HPDE6-E6E7 (cell line): ENCODE data around the gene PACRG.

ENCODE experiments used
- DNase-seq: peaks from one replicate; pipeline ENCODE4 v3.0.0; 2011; ENCODE audit warnings: missing footprints; ENCODE audit errors: extremely low spot score

The PACRG gene

DNA sequence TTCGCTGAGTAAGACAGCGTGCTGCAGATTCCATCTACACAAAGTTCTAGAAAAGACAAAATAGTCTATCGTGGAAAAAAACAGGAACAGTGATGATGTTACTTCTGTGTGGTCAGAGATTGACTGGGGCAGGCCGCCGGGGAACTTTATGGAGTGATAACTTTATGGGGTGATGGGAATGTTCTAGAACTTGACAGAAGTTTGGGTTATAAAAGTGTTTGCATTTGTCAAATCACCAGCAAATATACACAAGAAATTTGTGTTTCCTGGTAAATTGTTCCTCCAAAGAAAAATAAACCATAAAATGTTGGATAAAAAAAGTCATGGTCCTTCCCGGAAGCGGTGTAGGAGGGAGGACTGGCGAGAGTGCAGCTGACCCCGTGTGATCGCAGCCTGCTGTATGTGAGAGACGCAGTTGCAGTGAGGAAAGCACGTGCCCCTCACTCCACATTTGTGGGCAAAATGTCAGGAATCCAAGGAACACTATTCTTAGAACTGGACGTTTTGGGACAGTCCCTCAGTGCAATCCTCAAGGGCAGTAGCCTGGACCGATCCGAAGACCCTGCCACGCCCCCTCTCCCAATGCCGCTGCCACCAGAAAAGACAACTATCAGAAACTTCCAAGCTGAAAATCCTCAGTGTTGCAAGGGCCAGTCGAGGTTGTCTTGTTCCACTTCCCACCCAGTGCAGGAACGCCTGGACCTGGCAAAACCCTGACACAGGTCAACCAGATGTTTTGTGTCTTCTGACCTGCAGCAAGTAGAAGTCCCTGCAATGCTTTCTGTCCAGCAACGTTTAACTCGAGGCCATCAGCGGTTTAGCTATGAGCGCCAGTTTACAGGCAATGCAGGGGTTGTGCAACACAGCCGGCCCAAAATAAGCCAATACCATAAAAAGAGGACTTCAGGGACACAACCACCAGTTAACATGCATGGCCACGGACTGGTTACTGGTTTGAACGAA, 606.2 kb downstream of the PACRG start:
- DNase-seq = no peak

DNA sequence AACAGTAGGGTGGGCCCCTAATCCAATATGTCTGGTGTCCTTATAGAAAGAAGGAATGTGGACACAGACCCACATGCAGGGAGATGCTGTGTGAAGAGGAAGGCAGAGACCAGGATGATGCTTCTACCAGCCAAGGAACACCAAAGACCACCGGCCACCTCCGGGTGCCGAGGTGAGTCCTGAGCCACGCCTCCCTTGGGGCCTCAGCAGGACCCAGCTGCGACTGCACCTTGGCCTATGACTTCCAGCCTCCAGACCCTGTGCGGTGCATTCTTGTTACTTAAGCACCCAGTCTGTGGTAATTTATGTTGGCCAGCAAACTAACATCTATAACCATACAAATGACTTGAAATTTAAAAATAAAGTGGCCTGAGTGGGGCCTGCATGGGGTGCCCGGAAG, 607.3 kb downstream of the PACRG start:
- DNase-seq = no peak

DNA sequence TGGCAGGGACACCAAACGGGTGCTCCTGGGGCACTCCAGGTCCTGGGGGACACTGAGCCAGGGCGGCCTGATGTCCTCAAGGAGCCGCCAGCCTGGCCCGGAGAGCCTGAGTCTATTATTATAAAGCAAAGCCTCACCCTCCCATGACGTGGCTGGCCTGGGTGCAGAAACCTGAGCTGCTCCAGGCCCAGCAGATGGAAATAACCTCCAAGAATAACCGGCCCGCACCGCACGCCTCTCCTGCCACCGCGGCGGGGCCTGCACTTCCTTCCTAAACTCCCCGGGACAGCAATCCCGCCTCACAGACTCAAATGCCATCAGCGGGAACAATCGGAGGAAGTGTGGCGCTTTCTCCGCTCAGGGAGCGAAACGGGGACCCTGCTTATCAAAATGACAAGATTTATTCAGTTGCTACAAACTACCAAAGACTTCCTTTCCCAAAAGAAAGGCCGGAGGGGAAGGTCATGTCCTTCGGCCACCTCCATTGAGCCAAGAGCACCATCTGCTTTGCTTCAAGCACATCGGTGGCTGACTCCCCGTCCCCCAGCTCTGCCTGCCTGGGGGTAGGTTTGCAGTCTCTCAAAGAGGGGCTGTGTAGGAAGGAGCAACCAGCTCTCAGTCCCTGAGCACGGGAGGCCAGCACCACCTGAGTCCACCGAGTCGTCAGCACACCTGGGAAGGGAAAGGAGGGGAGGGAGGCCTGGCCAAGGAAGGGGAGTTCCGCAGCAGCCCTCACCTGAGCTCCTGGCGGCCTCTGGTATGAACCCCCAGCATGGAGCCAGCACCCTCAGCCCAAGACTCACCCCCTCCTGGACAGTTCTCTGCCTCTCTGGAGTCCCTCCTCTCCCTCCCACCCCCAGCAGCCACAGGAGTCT, 608.1 kb downstream of the PACRG start:
- no peak for DNase-seq

DNA sequence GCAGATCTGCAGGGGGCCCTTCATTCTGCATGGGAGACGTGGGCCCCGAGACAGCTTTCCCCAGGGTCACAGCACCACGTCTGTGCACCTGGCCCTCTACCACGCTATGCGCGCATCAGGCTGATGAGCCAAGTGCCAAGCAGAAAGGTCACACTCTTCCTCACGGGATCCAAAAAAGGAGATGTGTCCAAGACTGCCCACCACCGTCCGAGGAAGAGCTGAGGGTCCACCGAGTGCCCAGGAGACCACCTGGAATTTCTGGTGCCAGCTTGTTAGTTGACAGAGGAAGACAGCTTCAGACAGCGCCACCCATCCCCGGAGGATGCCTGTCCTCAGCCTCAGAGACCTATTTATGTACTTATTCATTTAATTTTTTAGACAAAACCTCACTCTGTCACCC, 609.2 kb downstream of the PACRG start:
- DNase-seq = no peak

DNA sequence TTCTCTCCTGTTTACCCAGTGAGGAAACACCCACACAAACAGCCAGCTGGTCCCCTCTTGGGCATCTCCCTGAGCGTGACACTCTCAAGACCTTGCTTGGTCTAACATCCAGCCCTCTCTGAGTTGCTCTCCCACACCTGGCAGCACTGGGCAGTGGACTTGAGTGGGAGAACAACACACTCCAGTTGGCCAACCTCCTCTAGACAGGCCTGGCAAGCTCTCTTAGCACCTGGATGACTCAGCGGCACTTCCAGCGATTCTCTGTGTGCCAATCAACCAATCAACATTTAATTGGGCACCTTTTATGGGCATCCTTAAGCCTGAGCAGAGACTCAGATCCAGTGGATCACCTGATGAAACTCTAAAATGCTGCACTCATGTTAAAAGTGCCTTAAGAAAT, 610.2 kb downstream of the PACRG start:
- DNase-seq = no peak

DNA sequence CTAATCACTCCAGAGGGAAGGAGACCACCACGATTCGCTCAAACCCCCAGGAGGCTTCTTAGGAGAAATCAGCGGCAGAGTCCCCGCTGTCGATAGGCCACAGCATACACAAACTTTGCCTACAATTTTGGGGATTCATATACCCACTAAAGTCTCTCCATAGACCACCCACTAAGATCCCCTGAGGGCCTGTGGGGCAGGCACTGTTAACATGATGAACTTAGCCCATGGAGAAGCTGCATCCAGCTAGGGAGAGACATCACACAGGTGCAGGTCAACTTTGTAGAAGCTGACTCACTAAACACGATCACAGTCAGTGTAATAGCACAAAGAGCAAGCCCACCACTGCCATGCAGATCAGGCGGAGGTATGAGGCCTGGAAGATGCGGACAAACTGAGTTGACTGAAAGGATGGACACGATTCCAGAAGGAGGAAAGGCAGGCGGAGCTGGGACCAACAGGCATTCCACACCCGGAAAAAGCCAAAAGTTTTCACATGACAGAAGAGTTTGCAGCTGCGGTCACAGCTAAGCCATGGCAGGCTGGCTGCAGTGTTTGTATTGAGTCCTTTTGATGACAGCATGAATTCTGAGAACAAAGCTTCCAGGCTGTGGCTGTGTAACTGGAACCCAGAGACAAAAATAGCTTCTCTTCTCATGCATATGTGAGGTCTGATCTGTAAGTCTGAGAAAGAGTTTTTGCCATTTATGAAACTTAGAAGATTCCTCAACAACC, 611.1 kb downstream of the PACRG start:
- DNase-seq = no peak

DNA sequence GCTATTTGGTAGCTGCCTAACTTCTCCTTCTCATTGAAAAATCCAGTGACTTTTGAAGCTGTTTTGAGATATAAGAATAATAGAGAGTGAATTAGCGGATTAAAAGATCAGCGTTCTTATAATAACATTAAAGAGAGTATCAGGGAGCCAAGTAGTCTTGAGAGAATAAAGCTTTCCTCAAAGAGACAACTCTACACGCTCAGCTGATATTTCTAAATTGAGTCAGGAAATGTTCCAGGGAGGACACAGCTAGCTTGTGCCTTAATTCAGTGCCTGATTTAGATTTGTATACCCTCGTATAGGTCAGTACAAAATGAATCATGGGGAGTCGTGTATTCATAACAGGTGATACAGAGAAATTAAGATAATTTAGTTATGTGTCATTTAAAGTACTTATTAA, 611.7 kb downstream of the PACRG start:
- no peak for DNase-seq

DNA sequence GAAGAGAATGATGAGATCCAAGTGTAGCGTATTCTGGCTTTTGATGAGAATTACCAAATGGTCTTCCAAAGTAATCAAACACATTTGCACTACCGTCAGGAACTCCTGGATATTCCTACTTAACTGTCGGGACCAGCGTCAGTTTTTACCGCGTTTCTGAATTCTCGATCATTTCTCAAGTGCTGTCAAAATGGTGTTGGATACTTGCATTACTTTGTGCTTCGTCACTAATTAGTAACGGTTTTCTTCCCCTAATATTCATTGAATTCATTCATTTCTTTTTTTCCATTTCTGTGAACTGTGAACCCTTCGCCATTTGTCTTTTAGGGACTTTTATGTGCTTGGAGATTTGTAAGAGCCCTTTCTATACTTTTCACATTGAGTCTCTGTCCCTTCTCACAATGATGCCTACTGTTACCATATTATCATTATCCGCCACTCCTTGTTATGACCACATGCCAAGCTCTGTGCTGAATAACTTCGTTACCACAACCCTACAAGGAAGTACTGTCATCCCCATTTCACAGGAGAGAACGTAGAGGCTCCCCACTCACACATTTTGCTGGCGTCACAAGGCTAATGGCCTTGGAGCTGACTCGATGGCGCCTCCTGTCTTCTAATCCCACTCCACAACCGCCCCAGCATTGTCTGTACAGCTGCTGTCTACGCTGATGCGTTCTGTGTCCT, 612.6 kb downstream of the PACRG start:
- no peak for DNase-seq

DNA sequence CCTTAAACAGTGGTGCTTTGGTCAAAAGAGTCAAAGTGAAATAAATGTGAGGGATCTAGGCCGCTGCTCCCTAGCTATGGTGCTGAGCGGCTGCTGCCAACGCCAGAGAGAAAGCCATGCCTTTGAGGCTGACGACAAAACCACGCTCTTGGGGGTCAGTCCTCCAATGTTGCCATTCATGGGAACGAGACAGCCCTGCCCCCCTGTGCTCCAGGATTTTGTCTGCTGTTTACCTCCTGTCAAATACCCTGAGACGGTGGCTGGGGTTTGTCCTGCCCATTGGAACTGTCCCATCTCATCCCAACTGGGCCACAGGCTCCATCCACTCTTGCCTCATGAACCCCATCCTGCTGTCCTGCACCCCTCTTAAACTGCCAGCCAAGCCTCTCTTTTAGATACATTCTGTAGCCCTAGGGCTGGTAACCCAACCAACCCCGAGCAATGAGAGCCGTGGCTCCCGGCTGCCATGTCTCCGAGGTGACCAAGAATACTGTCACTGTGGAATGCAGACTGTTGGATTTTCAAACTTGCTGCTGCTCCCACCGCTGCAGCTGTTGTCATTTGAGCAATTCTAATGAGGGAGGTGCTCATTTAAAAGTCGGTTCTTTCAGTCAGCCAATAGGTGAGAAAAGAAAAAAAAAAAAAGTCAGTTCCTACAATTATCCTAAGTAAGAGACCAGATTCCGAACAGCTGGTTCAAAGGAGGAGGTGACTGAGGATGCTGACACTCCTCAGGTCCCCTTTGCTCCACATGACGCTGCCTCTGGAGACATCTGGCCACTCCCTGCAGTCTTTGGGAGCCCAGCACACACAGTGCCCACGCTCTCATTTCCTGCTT, 613.7 kb downstream of the PACRG start:
- DNase-seq = no peak

DNA sequence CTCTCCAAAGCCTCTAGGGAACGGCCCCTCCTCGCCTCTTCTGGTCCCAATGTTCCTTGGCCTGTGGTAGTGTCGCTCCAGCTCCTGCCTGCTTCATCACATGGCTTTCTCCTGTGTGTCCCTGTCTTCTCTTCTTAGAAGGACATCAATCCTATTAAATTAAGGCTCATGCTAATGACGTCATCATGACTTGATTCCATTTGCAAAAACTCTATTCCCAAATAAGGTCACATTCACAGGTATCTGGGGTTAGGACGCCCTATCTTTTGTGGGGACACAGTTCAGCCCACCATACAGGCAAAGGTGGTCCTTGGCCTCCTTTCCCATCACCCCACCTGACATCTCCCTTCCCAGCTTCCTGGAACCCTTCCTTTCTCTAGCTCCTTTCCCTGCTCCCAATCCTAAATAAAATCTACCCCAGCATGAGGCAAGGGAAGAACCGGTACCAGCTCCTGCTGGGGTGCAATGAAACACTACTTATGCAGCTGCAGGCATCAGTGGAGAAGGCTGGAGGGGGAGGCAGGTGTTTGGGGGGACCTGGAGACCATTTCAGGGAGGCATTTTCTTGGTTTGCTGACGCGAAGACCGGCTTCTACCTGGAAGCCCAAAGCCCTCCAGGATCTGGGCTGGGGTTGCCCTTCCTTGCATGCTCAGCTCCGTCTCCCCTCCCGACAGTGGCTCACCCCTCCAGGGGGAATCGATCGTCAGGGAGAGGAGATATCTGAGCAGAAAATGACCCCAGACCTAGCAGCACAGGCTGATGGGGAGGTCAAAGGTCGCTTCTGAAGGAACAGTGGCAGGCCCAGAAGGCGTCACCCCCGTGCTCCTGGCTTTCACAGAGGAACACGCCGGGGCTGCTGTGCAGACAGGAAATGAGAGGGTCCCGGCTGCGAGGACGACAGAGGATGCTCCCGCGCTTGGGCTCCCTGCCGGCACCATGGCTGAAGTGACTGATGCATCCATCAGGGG, 615.1 kb downstream of the PACRG start:
- no peak for DNase-seq

DNA sequence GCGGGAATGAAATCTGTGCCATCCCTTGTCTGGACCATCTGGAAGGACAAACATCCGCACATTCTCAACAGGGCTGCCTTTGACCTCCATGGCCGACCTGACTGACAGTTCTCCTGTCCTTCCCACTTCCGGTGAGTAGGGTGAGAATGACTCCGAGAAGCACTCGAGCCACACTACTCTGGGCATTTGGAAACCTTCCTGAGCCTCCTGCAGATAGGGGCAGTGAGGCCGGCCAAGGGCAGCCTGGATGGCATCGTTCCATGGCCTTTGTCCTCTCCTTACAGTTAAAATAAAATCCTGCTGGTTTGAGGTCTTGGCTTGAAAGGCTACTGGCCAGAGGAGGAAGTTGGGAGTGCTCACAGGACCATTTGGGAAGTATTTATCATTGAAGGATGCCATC, 615.8 kb downstream of the PACRG start:
- no peak for DNase-seq

DNA sequence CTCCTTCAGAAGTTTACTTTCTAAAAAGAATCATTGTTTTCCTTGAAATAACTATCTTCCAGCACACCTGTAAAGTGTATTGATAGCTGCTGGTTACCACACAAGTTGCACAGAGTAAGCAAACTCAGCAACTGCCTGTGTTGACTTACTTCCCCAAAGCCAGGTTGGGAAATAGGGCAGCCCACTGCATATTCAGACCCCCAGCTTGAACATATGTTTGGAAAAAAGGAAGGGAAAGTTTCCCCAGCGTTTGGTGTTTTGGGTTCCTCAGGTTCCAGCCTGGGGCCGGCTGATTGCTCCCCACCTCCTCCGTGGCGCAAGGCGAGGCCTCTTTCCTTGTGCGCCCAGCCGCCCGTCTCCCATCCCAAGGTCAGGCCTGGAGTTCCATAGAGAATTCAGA, 616.6 kb downstream of the PACRG start:
- DNase-seq = no peak

DNA sequence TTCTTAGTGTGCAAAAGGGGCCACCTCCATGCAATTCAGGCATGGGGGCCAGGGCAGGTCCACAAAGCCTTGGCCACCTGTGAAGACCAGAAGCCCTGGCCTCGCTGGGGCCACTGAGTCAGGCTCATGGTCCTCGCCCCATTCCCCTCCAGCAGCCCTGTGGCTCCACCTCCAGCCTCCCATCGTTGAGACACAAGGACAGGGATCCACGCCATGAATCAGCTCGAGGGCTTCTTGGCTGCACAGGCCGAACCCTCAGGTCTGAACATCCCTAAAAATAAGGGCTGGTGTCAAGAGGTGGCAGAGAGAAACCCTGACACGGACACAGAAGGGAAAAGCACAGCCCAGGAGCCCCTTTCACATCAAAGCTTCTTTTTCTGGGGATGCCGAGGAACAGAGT, 618.2 kb downstream of the PACRG start:
- no peak for DNase-seq

DNA sequence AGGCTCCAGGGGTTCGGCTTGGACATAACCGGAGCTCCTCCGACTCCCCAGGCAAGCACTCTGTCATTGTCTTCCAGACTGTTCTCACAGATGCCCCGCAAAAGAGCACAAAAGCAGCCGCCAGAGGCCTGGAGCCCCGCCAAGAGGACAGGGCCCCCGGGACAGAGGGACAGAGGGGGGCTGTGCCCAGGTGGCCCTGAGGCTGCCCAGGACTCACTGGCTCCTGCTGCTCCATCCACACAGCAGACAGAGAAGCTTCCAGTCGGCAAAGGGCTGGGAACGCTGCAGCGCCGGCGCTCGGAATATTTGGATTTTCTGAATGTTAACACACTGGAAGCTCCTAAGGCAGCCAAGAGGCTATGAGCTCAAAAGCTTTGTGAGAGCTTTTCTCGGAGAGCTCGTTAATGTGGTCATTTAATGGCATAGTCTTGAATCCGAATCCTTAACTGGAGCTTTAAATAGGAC, 618.8 kb downstream of the PACRG start:
- DNase-seq = no peak

DNA sequence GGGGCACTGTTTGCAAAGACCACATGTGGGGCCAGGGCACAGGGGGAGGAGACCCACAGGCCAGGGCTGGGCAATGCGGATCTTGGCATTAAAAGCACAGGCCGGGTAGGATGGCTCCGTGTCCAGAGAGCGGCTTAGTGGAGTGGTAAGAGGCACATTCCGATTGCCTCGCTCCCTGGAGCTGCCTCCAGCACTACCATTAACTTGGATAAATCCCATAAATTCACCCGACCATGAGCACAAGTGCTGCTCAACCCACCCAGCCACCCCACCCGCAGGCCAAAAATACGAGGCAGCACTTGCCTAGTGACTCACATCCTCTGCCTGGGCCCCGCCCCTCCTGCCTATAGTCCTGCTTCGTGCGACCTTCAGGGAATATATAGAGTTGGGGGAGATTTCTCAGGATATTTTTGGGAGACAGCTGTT, 619.3 kb downstream of the PACRG start:
- DNase-seq = no peak

DNA sequence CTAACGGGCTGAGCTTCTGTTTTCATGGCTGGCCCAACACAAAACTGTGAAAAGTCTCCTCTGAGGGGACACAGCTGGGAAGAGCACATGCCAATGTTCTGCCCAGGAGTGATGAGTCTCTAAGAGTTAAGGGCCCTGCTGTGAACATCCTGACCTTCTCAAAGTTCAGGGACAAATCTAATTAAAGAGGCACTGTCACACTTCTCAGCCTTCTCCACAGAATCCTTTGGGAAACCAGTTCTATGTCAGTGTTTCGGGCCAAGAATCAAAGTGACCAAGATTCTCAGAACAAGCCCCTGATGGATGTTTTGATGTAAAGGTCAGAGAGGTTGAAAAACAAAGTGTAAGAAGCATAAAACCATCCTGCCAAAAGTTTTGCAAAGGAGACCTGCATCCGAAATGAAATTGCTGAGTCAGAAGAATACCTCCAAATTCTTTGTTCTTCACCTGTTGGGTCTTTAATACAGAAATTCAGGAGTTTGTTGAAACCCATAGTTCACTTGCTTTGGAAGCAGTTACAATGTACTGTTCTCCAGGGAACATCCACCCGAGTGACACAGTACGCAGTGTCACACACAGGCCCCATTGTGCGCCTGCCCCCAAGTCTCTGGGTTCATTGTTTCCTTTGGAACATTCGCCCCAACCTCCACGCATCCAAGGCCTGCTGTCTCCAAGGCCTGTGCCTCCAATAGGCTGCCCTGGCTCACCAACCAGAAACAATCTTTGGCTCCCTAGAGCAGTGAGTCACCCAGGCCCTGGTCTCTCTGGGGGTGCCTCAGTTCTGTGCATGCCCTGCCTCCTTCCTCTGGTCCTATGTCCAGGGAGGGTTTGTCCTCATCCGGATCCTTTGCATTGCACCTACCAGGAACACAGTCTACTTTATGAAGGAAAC, 621.3 kb downstream of the PACRG start:
- no peak for DNase-seq

DNA sequence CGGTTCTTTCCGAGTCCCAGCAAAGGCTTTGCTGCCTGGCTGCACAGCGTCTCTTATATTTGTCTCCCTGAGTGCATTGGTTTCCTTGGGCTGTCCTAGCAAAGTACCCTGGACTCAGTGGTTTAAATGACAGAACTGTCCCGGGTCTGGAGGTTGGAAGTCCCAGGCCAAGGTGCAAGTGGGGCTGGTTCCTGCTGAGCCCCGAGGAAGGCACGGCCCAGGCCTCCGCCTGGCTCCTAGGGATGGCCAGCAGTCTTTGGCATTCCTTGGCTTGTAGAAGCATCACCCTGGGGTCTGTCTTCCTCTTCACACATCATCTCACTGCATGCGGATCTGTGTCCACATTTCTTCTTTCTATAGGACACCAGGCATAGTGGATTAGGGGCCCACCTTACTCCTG, 621.9 kb downstream of the PACRG start:
- no peak for DNase-seq

DNA sequence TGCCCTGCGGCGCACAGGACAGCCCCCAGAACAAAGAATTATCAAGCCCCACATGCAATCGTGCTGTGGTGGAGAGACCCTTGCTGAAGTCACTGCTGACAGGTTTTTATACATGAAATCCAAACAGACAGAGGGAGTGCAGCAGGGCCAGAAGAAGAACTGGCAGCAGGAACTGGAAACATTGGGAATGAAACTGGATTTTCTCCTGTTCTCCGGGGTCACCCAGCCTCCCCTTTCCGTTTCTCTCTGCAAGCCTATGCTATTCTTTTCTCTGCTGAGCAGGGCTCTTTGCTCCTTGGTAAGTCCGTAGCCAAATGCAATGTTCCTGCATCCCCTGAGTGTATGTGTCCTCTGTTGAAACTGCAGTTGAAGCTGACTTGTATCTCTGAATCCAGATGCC, 623.2 kb downstream of the PACRG start:
- no peak for DNase-seq
